HL-60/S4 (cell line): Measurements from ENCODE around the gene STIM1.

Experiments
- in situ Hi-C: fragments of 300-500 bp; cut with MboI; formaldehyde crosslinking; loops from 2 replicates; pipeline ENCODE4 v1.14.3; 2022; ENCODE audit warnings: low sequenced_read_pairs

The STIM1 gene

GRCh38 chr11:3830088-3830487 is 25.4 kb upstream of the STIM1 start:
- in situ Hi-C loops: no loop called here

GRCh38 chr11:3830730-3831129 is 24.7 kb upstream of the STIM1 start:
- in situ Hi-C loops: no loop called here

GRCh38 chr11:3831378-3832239 is 23.9 kb upstream of the STIM1 start:
- in situ Hi-C loops: no loop called here

- in situ Hi-C loops: no loop called here
Observed at GRCh38 chr11:3832816-3833215, 22.6 kb upstream of the STIM1 start.

GRCh38 chr11:3833449-3833848 is 22.0 kb upstream of the STIM1 start:
- in situ Hi-C loops: no loop called here

GRCh38 chr11:3834349-3834663 is 21.2 kb upstream of the STIM1 start:
- in situ Hi-C loops: no loop called here

- in situ Hi-C loops: no loop called here
Observed at GRCh38 chr11:3834664-3835461, 20.6 kb upstream of the STIM1 start.

GRCh38 chr11:3835751-3836150 is 19.7 kb upstream of the STIM1 start:
- in situ Hi-C loops: no loop called here

GRCh38 chr11:3836903-3837302 is 18.6 kb upstream of the STIM1 start:
- in situ Hi-C loops: no loop called here

GRCh38 chr11:3837793-3838192 is 17.7 kb upstream of the STIM1 start:
- in situ Hi-C loops: no loop called here

GRCh38 chr11:3838504-3838903 is 17.0 kb upstream of the STIM1 start:
- in situ Hi-C loops: no loop called here

GRCh38 chr11:3840004-3840869 is 15.2 kb upstream of the STIM1 start:
- in situ Hi-C loops: no loop called here

GRCh38 chr11:3840870-3841425 is 14.5 kb upstream of the STIM1 start, which contains the start of gene RHOG:
TSS of gene RHOG (minus strand) at chr11:3840959. CDS start at chr11:3828138, 12,821 bp downstream.
- in situ Hi-C loops: no loop called here

- in situ Hi-C loops: no loop called here
Observed at GRCh38 chr11:3841426-3842350, 13.8 kb upstream of the STIM1 start.

- in situ Hi-C loops: no loop called here
Observed at GRCh38 chr11:3843326-3843725, 12.1 kb upstream of the STIM1 start.

- in situ Hi-C loops: no loop called here
Observed at GRCh38 chr11:3845246-3845645, 10.2 kb upstream of the STIM1 start.

- in situ Hi-C loops: no loop called here
Observed at GRCh38 chr11:3845670-3846069, 9.8 kb upstream of the STIM1 start.

GRCh38 chr11:3849297-3849874 is 6.1 kb upstream of the STIM1 start:
- in situ Hi-C loops: no loop called here

GRCh38 chr11:3853545-3853842 is 2.0 kb upstream of the STIM1 start:
- in situ Hi-C loops: loop anchor here (10.0 kb wide), 1 partner anchor 221 kb away; no protein-coding TSS in a partner anchor
